Brain microvascular endothelial cell (primary cell): ENCODE measurements around the gene MACROD2.

Experiments used
- DNase-seq: peaks from one replicate; pipeline ENCODE4 v3.0.0-alpha.2; 2020
- H3K27ac ChIP-seq: fragments of 250-450 bp; sonication (Bioruptor Pico); 2 replicates; pipeline ENCODE4 v1.5.1; 2020; ENCODE audit warnings: mild to moderate bottlenecking, moderate library complexity
- H3K27me3 ChIP-seq: fragments of 250-450 bp; sonication (Bioruptor Pico); replicated peaks from 2 replicates; pipeline ENCODE4 v1.5.1; 2020; ENCODE audit warnings: mild to moderate bottlenecking
- H3K36me3 ChIP-seq: fragments of 250-450 bp; sonication (Bioruptor Pico); replicated peaks from 2 replicates; pipeline ENCODE4 v1.5.1; 2020; ENCODE audit warnings: mild to moderate bottlenecking
- H3K4me3 ChIP-seq: 2 replicates; pipeline ENCODE4 v1.5.1; 2011; ENCODE audit warnings: low read depth, mild to moderate bottlenecking, control low read depth, low read length, moderate library complexity
- in situ Hi-C: cut with HindIII; loops from 2 replicates; pipeline ENCODE4 v1.10.0; 2017; ENCODE audit warnings: low sequenced_read_pairs, low pct_ligation_motif_present
- TF ChIP-seq, protein P1 (sequence below): IDR thresholded peaks from 2 replicates; pipeline ENCODE4 v1.5.1; 2011; ENCODE audit warnings: low read depth, mild to moderate bottlenecking, moderate library complexity, low read length, control low read depth, inconsistent platforms; ENCODE audit errors: missing control alignments

The MACROD2 gene

GRCh38 chr20:15317546-15318232 is 1322.4 kb downstream of the MACROD2 start:
- no peaks in the 10 kb centered on the region for H3K27me3 ChIP-seq
- no peak for DNase-seq
- in situ Hi-C loops = no loop called here
- TF ChIP-seq, protein P1, sequence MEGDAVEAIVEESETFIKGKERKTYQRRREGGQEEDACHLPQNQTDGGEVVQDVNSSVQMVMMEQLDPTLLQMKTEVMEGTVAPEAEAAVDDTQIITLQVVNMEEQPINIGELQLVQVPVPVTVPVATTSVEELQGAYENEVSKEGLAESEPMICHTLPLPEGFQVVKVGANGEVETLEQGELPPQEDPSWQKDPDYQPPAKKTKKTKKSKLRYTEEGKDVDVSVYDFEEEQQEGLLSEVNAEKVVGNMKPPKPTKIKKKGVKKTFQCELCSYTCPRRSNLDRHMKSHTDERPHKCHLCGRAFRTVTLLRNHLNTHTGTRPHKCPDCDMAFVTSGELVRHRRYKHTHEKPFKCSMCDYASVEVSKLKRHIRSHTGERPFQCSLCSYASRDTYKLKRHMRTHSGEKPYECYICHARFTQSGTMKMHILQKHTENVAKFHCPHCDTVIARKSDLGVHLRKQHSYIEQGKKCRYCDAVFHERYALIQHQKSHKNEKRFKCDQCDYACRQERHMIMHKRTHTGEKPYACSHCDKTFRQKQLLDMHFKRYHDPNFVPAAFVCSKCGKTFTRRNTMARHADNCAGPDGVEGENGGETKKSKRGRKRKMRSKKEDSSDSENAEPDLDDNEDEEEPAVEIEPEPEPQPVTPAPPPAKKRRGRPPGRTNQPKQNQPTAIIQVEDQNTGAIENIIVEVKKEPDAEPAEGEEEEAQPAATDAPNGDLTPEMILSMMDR = no peak
- no peak overlapping the region for H3K4me3 ChIP-seq
- no peaks in the 10 kb centered on the region for H3K36me3 ChIP-seq
- H3K27ac ChIP-seq = no peak overlapping the region

DNA sequence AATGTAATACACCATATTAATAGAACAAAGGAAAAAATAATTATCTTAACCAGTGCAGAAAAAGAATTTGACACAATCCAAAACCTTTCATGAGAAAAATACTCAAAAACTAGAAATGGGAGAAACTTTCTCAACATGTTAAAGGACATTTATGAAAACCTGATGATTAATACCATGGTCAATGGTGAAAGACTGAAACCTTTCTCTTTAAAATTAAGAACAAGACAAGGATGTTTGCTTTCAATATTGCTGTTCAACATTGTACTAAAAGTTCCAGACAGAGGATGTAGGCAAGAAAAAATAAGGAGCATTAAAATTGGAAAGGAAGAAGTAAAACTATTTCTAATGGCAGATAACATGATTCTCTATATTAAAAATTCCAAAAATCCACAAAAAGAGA is 1323.4 kb downstream of the MACROD2 start:
- Histone ChIP-seq H3K27ac (no peak overlapping the region), H3K4me3 (no peak overlapping the region), H3K36me3 (no peaks in the 10 kb centered on the region), H3K27me3 (no peaks in the 10 kb centered on the region)
- in situ Hi-C loops = no loop called here
- DNase-seq = no peak
- TF ChIP-seq, protein P1 = no peak

DNA sequence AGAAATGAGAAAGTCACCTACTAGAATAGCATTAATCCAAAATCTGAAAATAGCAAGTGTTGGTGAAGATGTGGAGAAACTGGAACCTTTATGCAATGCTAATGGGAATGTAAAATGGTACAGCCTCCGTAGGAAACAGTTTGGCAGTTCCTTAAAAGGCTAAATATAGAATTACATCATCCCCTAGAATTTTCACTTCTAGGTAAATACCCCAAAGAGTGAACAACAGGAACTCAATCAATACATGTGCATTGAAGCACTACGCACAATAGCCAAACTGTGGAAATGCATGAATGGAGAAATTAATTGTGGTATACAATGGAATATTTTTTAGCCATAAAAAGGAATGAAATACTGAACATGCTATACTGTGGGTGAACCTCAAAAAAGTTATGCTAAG is 1324.1 kb downstream of the MACROD2 start:
- H3K27ac ChIP-seq = no peak overlapping the region
- no peaks in the 10 kb centered on the region for H3K27me3 ChIP-seq
- H3K4me3 ChIP-seq = no peak overlapping the region
- DNase-seq = no peak
- no peaks in the 10 kb centered on the region for H3K36me3 ChIP-seq
- in situ Hi-C loops = no loop called here
- TF ChIP-seq, protein P1 = no peak

DNA sequence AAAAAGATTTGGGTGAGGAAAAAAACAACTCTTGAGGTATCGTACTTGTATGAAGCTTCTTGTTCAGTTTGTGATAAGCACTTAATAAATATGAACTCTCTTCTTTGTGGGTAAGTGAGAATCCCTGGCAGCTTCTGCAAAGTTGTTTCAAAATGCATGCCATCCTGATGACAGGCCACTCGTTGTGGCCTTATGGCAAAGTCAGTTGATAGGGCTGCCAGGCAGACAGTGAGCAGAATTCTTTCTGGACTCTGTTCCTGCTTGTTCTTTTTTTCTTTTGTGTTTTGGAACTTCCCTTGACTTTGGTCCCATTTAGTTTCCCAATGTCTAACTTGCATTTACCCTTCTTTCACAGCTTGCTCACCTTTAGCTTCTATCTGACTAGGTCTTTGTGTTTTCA is 1325.6 kb downstream of the MACROD2 start:
- no peak overlapping the region for H3K4me3 ChIP-seq
- TF ChIP-seq, protein P1 = no peak
- no peak for DNase-seq
- in situ Hi-C loops = no loop called here
- H3K27me3 ChIP-seq = no peaks in the 10 kb centered on the region
- no peak overlapping the region for H3K27ac ChIP-seq
- H3K36me3 ChIP-seq = no peaks in the 10 kb centered on the region

DNA sequence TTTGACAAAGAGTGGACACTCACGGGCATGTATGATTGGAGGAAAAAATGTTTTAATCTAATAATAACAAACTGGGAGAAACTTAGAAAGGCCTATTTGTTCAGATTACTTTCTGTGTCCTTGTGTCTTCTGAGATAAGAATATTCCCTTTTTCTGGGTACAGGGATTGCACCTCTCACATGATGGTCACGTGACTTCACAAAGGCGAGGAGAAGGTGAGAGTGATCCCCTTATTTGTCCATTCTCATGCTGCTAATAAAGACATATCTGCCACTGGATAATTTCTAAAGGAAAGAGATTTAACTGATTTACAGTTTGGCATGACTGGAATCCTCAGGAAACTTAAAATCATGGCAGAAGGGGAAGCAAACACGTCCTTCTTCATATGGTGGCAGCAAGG is 1331.8 kb downstream of the MACROD2 start:
- no peak overlapping the region for H3K27ac ChIP-seq
- in situ Hi-C loops = no loop called here
- no peak overlapping the region for H3K4me3 ChIP-seq
- TF ChIP-seq, protein P1 = no peak
- DNase-seq = no peak
- no peaks in the 10 kb centered on the region for H3K36me3 ChIP-seq
- no peaks in the 10 kb centered on the region for H3K27me3 ChIP-seq

GRCh38 chr20:15328084-15328483 is 1332.8 kb downstream of the MACROD2 start:
- no peak for DNase-seq
- H3K4me3 ChIP-seq = no peak overlapping the region
- in situ Hi-C loops = no loop called here
- no peaks in the 10 kb centered on the region for H3K36me3 ChIP-seq
- TF ChIP-seq, protein P1 = no peak
- H3K27ac ChIP-seq = no peak overlapping the region
- no peaks in the 10 kb centered on the region for H3K27me3 ChIP-seq
